GM18868 (cell line): ENCODE data around the gene SSUH2.

Experiments used
- ATAC-seq: cut with Tn5 transposase; IDR thresholded peaks from one replicate; pipeline ENCODE4 v1.9.1; 2021; ENCODE audit warnings: mild to moderate bottlenecking, moderate library complexity; ENCODE audit not compliant: unreplicated experiment

SSUH2 gene

DNA sequence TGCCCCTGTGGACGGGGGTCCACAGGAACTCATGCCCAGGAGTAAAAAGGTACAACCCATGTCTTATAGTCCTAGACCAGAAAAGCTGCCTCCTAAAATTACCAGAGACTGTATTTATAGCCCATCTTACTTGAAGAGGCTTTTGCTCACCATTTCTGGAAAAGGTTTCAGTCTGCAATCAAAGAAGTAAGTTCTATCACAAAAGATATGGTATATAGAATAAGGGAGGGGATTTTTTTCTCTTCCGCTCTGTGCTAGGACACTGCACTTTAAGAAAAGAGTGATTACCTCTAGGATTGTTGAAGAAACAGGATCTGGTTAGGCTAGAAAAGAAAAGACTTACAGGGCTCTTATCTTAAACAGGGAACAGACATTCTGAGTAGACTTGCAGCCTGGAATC lies 2.6 kb downstream of the SSUH2 start:
- ATAC-seq: no peak

DNA sequence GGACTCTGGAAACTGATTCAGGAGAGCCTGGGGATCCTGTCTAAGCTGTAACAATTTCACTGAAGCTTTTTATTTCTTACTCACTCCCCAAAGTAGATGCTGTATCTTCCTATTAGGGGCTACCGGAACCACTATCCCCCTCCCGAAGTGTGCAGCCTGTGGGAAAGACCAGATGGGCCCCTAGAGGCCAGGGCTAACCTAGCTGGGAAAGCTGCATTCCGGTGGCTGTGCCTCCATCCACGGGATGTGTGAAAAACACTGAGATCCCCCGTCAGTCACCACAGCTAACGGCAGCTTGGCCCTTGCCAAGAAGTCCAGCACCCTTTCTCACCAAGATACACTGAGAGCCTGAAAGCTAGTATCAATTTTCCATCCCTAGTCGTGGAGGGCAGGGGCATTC lies 3.1 kb downstream of the SSUH2 start:
- ATAC-seq: no peak

DNA sequence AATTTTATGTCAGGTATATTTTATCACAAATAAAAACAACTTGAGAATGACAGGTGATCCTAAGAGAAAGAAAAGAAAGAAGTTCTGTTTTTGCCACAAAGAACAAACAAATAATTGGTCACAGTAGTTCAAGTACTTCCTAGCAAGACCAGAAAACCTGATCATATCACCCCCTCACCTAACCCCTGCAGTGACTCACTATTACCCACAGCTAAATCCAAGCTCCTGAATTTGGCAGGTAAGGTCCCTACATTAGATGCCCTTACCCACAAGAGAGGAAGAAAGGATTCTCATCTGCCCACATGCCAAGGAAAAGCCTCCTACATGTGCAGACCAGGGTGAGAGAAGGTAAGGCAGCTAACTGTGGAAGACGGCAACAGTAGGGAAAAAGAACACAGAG lies 4.4 kb downstream of the SSUH2 start:
- ATAC-seq: no peak

DNA sequence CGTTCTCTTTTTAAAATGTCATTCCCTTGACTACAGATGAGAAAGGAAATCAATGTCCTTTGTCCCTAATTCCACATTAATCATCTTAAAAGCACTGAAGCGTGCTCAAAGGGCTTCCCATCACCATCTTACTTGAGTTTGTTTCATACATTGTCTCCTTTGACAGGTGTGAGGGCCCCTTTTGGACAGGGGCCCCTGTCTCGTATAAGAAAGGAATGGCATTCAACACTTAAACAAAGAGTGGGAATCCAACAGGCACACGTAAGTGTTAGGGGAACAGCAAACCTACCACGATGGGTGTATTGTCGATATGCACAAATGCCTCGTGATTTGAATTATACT lies 5.0 kb downstream of the SSUH2 start:
- ATAC-seq: no peak

DNA sequence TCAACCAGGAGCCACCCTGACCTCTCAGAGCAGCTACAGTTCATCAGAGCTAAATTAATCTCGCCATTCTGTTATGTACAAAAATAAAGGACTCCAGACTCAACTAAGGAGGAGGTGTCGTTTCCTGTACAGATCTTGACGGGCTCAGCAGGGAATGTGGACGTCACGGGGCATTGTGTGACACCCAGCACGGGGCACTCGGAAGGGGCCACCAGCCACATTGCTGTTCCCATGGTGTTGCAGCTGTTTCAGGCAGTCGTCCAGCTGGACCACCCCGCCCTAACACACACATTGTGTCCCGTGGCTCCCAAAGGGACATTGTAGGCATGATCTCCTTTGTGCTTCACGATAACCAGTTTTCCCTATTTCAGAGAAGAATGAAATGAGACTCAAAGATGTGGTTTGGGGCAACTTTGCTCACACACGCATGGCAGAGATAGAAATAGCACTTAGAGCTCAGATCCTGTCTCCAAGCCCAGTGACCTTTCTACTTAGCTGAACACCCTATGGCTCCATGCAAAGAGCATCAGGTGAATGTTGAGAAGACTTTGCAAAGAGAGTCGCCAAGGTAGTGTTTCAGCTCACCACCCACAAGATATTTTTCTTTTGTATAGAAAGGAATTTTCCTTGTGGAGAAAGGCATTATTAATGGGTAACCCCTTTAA lies 5.5 kb downstream of the SSUH2 start:
- ATAC-seq: no peak

DNA sequence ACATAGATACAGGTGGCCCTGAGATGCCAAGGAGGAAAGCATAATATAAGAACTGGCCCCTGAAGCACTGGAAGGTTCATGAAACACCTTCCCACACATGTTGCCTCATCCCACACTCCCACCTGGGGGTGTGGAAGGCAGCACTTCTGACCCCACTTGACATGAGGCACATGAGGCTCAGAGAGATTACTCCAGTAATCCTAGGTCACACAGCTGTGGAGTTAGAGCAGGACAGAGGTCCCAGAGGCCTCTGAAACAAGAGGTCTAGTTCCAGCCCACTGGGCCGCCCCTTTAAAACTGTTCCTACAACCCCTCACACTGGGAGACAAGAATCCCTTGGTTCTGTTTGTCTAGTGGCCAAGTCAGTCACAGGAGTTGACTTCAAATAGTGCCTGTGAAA lies 7.2 kb downstream of the SSUH2 start:
- ATAC-seq: no peak

DNA sequence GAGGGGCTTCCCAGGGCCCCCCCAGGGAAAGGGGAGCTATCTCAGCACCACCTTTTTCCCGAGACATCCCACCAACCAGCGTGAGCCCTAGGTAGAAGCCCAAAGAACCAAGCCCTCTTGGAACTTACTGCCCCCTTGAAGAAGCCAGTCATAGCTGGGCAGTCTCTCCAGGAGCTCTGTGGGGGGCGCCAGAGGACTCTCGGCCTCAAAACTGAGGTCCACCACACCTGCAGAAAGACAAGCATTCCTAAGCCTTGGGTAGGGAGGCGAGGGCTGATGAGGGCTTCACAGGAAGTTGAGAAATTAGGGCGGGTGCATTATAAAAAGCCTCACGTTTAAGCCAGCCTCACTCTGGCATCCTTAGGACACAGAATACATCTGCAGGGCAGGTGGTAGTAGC lies 9.0 kb downstream of the SSUH2 start:
- ATAC-seq: no peak

DNA sequence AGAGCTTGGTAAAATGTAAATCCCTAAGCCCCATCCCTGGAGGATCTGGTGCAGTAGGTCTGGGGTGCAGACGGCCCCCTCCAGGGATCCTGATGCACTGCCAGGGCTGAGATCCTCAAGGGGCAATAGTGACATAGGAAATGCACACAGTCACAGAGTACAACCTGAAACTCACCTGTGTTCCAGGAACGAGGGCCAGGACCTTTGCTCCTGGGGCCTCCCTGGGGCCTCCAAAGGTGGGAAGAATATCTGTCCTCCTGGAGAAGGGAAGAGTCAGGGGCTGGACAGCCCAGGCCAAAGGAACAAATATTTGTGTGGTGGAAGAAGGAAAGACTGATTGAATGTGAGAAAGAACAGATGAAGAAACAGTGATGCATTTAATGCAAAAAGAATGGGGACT lies 9.5 kb downstream of the SSUH2 start:
- no peak for ATAC-seq

DNA sequence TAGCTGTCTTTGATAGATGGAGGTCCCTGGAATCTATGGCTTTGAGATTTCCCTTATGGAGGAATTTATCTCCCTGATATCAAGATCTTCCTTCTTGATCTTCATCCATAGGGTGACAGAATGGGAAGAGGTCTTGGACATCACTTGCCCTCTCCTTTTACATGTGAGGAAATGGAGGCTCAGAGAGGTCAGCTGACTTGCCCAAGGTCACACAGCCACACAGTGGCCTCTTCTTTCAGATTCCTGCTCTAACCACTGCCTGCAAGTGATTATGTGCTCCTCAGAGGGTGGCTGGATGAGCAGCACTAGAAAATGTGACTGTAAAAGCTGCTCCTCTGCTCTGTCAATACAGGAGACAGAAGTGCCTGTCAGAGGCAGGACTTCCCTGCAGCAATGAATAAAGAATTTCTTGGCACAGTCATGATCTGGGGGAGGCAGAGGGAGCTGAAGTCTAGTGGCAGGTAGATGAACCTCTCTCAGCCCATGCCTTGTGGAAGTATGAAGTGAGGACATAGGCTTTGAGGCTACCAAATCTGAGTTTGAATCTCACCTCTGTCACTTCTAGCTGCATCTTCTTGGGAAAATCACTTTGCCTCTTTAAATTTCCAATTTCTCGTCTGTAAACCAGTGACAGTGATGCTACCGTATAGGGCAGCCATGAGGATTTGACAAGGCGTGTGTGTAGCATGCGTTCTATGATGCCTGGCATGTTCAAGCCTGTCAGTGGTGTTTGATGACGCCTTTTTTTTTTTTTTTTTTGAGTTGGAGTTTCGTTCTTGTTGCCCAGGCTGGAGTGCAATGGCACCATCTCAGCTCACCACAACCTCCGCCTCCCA lies 12.0 kb downstream of the SSUH2 start:
- ATAC-seq: no peak

DNA sequence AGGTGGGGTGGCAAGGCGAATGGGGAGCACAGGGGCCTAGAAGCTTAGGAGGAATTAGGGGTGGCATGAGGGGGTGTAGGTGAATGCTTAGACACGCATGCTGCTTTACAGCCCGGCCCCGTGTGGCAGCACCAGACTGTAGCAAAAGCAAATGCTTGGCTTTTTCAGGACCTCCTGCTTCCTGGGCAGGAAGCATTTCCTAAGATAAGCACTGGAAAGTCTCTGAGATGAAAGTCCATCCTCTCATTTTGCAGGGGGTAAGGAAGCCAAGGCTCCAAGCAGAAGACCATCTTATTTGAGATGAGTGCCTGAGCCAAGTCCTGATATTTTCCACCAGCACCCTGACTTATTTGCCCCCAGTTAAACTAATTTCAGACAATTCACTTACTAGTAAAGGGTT lies 12.9 kb downstream of the SSUH2 start:
- ATAC-seq: no peak

DNA sequence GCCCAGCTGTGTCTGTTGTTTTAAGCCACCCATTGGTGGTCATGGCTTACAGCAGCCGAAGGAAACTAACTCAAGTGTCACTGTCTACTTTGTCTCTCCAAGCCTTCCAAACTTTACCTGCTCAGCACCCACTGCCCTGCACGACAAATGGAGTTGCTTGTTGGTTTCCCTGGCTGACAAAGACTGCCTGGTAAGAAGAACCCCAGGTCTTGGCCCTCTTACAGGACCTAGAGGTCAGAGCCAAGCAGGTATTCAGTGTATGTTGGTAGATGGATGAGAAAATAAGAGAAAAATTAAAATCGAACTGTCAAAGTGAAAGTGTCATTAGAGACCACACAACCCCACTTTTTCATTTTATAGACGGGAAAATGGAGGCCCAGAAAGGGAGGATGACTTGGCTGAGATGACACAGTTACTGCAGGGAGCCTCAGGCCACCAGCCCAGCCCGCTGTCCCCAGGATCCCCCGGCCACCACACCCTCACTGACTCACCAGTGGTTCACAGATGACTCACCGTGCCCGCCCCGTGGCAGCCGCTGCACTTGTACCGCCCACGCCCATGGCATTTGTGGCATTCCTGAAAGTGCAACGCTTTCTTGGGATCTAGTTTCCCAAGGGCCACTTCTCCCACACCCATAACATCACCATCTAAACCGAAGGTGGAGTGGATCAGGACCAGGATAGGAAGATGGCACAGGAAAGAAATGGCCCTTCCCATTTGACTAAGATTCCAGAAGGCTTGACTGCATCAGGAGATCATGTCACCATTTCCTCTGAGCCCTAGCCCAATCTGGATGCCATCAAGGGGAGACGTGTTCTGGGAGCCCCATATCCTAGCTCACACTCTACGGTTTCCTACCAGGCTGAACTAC lies 15.2 kb downstream of the SSUH2 start:
- peak; percentile 93 for ATAC-seq

DNA sequence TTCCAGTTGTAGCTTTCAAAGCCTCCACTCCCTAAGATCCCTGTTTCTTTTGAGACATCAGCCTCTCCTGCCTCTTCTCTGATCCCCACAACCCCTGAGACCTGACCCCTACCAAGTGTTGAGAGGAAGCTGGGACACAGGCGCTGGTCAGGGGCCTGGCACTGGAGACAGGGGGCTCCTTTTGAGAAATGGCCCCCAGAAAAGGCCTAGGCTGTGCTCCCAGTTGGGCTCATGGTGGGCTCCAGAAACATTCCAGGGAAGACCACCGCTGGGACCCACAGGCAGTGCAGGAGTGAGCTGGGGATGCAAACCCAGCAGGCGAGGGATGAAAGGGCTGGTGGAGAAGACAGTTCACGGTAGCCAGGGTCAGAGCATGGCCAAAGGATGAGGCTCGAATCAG lies 16.6 kb downstream of the SSUH2 start:
- no peak for ATAC-seq

DNA sequence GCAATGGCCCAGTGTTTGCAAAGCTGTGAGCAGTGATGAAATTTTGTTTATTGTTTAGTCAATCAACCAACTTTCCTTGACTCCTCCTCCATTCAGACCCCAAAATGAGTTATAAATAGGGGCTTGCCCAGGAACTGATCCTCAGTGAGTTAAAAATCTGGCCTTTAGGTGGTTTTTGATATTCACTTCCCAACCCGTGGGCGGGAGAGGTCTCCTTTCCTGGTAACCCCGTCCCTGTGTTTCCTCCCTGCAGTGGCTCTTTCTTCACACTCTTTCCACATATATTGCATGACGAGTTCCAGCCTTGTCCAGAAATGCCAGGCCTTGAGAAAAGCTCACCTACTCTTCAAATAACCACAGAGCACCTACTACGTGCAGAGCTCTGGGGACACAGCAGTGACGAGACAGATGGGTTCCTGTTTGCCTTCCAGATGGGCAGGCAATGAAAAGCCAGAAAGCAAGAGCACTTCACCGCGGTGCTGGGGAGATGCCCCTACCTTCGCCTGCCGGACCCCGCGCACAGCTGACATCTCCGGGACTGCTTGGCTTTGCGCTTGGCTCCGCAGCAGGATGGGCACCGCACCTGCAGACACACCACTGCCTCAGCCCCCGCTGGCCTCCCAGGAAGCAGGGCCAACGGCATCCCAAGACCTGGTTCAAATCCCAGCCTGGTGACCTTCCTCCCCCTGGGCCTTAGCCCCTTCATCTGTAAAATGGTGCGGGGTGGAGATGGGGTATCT lies 17.2 kb downstream of the SSUH2 start:
- no peak for ATAC-seq

DNA sequence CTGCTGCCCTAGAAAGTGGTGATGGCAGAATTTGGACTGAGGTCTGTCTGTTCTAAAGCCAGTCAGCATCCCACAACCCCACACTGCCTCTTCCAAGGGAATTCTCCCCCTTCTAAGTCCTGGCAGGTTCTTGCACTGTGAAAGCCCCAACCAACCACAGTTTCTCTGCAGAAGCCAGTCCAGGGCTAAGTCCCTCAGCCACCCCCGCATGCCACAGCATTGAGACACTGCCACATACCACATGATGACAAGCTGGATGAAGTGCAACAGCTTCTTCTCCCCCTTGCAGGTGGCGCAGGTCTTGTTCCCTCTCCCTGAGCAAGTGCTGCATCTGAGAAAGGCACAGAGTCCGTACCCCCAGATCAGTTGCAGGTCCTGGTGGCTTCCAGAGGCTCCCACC lies 18.6 kb downstream of the SSUH2 start:
- ATAC-seq: no peak

DNA sequence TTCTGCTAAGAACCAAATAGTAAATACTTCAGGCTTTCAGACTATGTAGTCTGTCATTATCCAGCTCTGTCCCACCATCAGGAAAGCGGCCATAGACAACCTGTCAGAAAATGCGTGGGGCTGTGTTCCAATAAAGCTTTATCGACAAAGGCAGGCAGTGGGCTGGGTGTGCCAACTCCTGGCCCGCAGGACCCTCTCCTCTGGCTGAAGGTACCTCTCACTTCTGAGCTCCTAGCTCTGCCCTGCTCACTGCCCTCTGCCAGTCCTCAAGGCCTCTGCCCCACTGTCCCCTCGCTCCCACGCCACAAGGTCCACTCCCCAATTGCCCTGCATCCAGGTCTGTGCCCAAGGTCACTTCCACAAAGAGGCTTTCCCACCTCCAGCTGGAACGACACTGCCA lies 20.0 kb downstream of the SSUH2 start:
- no peak for ATAC-seq

DNA sequence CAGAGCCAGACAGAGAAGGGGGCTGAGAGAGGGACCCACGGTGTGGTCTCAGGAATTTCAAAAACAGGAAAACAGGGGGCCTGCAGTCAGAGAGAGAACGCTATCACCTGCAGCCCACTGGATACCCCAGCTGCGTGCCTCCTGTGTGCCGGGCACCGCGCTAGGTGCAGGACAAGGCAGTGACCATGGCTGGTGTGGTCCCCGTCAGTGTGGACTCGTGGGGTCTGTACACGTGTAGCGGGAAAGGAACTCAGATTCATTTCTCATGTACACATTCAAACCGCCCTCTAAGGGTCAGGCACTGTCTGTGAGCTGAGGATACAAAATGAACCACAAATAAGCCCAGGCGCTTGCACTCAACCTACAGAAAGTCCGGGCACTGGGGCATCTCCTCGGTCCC lies 20.9 kb downstream of the SSUH2 start:
- no peak for ATAC-seq

DNA sequence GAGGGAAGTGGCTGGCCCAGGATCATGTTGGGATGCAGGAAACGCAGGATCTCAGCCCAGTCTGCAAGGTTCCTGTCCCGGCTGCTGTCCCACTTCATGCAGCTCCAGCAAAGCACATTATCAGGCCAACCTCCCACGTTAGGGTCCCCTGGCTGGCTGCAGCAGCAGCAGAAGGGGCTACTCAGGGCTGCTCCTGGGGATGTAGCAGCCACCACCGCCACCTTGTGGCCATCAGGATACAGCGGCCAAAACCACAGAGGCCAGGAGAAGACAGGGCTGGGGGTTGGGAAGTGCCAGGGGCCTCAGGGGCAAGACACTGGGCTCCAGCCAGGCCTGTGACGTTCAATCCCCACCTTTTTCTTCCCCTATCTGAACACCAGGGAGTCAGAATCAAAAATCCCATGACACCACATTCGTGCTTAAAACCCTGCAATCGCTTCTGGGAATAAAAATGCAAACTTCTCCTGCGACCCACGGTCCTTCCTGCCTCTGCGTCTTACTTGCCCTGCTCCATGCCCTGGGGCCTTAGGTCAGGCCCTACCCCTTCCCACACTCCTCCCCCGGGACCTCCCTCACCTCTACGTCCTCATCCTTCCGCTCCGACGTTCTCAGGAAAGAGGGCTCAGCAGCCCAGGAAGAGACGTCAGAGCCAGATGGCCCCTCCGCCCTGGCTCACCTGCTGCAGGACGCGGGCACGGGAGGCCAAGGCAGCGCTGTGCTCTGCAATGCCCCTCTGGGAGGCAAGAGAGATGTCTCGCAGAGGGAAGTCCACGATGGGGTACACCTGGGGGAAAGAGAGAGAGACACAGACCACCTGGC lies 21.5 kb downstream of the SSUH2 start:
- ATAC-seq: peak; percentile 95

DNA sequence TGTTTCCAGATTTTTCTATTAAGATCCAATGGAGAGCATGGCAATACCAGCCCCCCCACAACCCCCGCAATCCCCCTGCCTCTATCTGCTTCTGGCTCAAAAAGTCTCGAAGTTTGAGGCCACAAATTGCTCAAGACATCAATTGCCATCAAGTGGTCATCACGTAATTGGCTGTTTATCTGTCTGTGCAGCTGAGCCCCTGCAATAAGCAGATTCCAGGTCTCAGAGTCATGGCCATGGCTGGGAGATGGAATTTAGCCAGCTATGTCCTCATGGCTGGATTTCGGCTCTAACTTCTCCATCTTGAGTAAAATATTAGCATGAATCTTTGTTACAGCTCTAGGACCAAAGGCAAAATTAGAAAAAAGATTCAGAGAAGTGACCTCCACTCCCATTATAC lies 22.7 kb downstream of the SSUH2 start:
- no peak for ATAC-seq

DNA sequence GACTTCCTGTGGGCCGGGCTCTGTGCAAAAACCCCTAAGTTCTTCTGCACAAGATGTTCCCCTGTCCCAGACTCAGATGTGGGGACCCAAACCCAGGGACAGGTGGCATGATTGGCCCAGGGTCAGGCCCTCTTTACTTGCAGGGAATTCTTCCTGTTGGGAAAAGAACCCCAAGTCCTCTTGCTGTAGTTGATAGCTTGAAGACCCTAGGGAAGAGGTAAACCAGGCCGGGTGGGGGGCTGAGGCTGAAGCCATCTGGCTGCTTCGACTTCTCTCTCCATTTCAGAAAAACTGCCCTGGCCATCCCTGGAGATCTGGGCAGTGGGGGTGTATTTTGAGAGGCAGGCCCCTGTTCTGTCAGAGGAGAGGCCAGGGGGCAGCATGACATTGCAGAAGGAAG lies 23.5 kb downstream of the SSUH2 start:
- no peak for ATAC-seq

DNA sequence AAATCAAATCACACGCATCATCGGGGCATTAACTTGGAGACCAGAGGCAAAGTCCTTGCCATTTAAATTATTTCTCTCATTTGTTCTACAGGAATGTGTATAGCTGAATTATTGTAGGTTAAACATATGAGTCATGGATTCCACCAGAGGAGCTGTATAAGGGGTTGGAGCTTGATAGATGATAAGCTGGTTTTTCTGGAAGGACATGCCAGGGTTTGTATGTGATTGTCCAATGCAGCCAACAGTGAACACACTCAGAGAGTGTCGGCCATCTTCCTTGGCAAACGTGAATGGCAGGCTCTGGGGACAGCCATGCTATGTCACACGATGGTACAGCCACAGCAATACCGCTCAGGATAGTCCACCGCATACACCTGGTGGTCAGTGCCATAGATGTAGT lies 25.1 kb downstream of the SSUH2 start:
- no peak for ATAC-seq
